Measurements from ENCODE around the gene CMTM3.
"Not testable (repeated sequence)": the region's sequence is repeated elsewhere in the genome, so short reads cannot be mapped to it uniquely, and the experiment has no call there.

CMTM3 gene

GRCh38 chr16:66609139-66609510, 4.6 kb downstream of the CMTM3 start:
- no peak for DNase-seq (ENCODE audit: low read depth in 3 of 3)

GRCh38 chr16:66610111-66610820, 5.8 kb downstream of the CMTM3 start:
- DNase-seq (ENCODE audit: low read depth in 3 of 3), result no peak

- not testable (repeated sequence) for DNase-seq (ENCODE audit: low read depth in 3 of 3)
Observed at GRCh38 chr16:66611911-66612310, 7.4 kb downstream of the CMTM3 start.

GRCh38 chr16:66612422-66612821, 7.9 kb downstream of the CMTM3 start:
- DNase-seq (ENCODE audit: low read depth in 3 of 3), result no peak

- no peak for DNase-seq (ENCODE audit: low read depth in 3 of 3)
Observed at GRCh38 chr16:66614161-66614802, 9.8 kb downstream of the CMTM3 start.

- no peak for DNase-seq (ENCODE audit: low read depth in 3 of 3)
Observed at GRCh38 chr16:66616169-66616568, 11.7 kb downstream of the CMTM3 start.

GRCh38 chr16:66616592-66616991, 12.1 kb downstream of the CMTM3 start:
- DNase-seq (ENCODE audit: low read depth in 3 of 3), result no peak

GRCh38 chr16:66617010-66617434, 12.5 kb downstream of the CMTM3 start:
- DNase-seq (ENCODE audit: low read depth in 3 of 3), result no peak

GRCh38 chr16:66617728-66618127, 13.2 kb downstream of the CMTM3 start:
- DNase-seq (ENCODE audit: low read depth in 3 of 3), result no peak

GRCh38 chr16:66618588-66619375, 14.3 kb downstream of the CMTM3 start:
- DNase-seq (ENCODE audit: low read depth in 3 of 3), result no peak

- DNase-seq (ENCODE audit: low read depth in 3 of 3), result no peak
Observed at GRCh38 chr16:66619534-66620428, 15.3 kb downstream of the CMTM3 start.

GRCh38 chr16:66620429-66620795, 15.9 kb downstream of the CMTM3 start:
- DNase-seq (ENCODE audit: low read depth in 3 of 3), result no peak

- DNase-seq (ENCODE audit: low read depth in 3 of 3), result no peak
Observed at GRCh38 chr16:66621973-66622372, 17.5 kb downstream of the CMTM3 start.

- no peak for DNase-seq (ENCODE audit: low read depth in 3 of 3)
Observed at GRCh38 chr16:66622863-66623262, 18.4 kb downstream of the CMTM3 start.

GRCh38 chr16:66623755-66624154, 19.3 kb downstream of the CMTM3 start:
- no peak for DNase-seq (ENCODE audit: low read depth in 3 of 3)

GRCh38 chr16:66627611-66628378, 23.3 kb downstream of the CMTM3 start:
- DNase-seq (ENCODE audit: low read depth in 3 of 3), result not testable (repeated sequence)

- DNase-seq (ENCODE audit: low read depth in 3 of 3), result no peak
Observed at GRCh38 chr16:66629856-66630255, 25.4 kb downstream of the CMTM3 start.

GRCh38 chr16:66630561-66631260, 26.2 kb downstream of the CMTM3 start:
- not testable (repeated sequence) for DNase-seq (ENCODE audit: low read depth in 3 of 3)

- not testable (repeated sequence) for DNase-seq (ENCODE audit: low read depth in 3 of 3)
Observed at GRCh38 chr16:66631558-66631957, 27.1 kb downstream of the CMTM3 start.

- DNase-seq (ENCODE audit: low read depth in 3 of 3), result no peak
Observed at GRCh38 chr16:66634527-66635196, 30.2 kb downstream of the CMTM3 start.

Data from stimulated activated CD4-positive, alpha-beta T cell treated with anti-CD3 and anti-CD28 coated beads, TNF-alpha, amount 100 ng/mL, for 24 hours (primary cell).